Middle frontal gyrus (tissue), 1 donor: ENCODE measurements around the gene LZTFL1.
"Not testable (repeated sequence)": the region's sequence is repeated elsewhere in the genome, so short reads cannot be mapped to it uniquely, and the experiment has no call there.

Experiments
- DNase-seq: peaks from one replicate; pipeline ENCODE4 v3.0.0-alpha.2; 2015; ENCODE audit warnings: low spot score; ENCODE audit errors: extremely low spot score

The LZTFL1 gene

GRCh38 chr3:45864760-45865519 lies 23.0 kb upstream of the LZTFL1 start:
- DNase-seq, result no peak

- no peak for DNase-seq
These were observed 19.3 kb upstream of the LZTFL1 start for GRCh38 chr3:45861043-45861719.

GRCh38 chr3:45860481-45860880 lies 18.6 kb upstream of the LZTFL1 start:
- DNase-seq, result no peak

GRCh38 chr3:45858809-45859543 lies 17.1 kb upstream of the LZTFL1 start:
- no peak for DNase-seq

GRCh38 chr3:45857024-45857423 lies 15.1 kb upstream of the LZTFL1 start:
- not testable (repeated sequence) for DNase-seq

- not testable (repeated sequence) for DNase-seq
These were observed 14.4 kb upstream of the LZTFL1 start for GRCh38 chr3:45856323-45856722.

- DNase-seq, result no peak
These were observed 10.9 kb upstream of the LZTFL1 start for GRCh38 chr3:45852828-45853227.

- no peak for DNase-seq
These were observed 6.5 kb upstream of the LZTFL1 start for GRCh38 chr3:45848392-45848791.

- no peak for DNase-seq
These were observed 2.7 kb upstream of the LZTFL1 start for GRCh38 chr3:45844616-45845015.

GRCh38 chr3:45842851-45843625 lies 1.1 kb upstream of the LZTFL1 start:
- DNase-seq, result no peak

- no peak for DNase-seq
These were observed 531 bp downstream of the LZTFL1 start for GRCh38 chr3:45841420-45841756.

GRCh38 chr3:45838466-45838865 lies 3.5 kb downstream of the LZTFL1 start:
- DNase-seq, result no peak

GRCh38 chr3:45832699-45833098 lies 9.2 kb downstream of the LZTFL1 start:
- DNase-seq, result no peak

GRCh38 chr3:45830121-45830520 lies 11.8 kb downstream of the LZTFL1 start:
- no peak for DNase-seq

- no peak for DNase-seq
These were observed 15.0 kb downstream of the LZTFL1 start for GRCh38 chr3:45826908-45827307.

GRCh38 chr3:45826321-45826720 lies 15.6 kb downstream of the LZTFL1 start:
- no peak for DNase-seq

GRCh38 chr3:45821127-45821526 lies 20.8 kb downstream of the LZTFL1 start:
- DNase-seq, result no peak

GRCh38 chr3:45819543-45819942 lies 22.4 kb downstream of the LZTFL1 start:
- no peak for DNase-seq

GRCh38 chr3:45817831-45818522 lies 23.9 kb downstream of the LZTFL1 start:
- DNase-seq, result peak; percentile 28

- no peak for DNase-seq
These were observed 25.4 kb downstream of the LZTFL1 start for GRCh38 chr3:45816544-45816943.

GRCh38 chr3:45814322-45814721 lies 27.6 kb downstream of the LZTFL1 start:
- DNase-seq, result no peak
